Osteocyte (in vitro differentiated cells): ENCODE data around the gene IL10RB. TPM values are rescaled to one million over a fixed set of nuclear protein-coding genes. Genes with fewer than 3 reads are reported as not detected.

Source experiments
- DNase-seq: peaks from one replicate; pipeline ENCODE4 v3.0.0; 2021; ENCODE audit warnings: mixed read lengths; ENCODE audit not compliant: unreplicated experiment; ENCODE audit errors: extremely low spot score
- H3K27ac Mint-ChIP-seq: one replicate; pipeline ENCODE4 v1.8.0; 2021; ENCODE audit warnings: mild to moderate bottlenecking, mixed read lengths; ENCODE audit not compliant: unreplicated experiment
- H3K27me3 Mint-ChIP-seq: one replicate; pipeline ENCODE4 v1.8.0; 2021; ENCODE audit warnings: mixed read lengths; ENCODE audit not compliant: unreplicated experiment
- H3K36me3 Mint-ChIP-seq: one replicate; pipeline ENCODE4 v1.8.0; 2021; ENCODE audit warnings: mixed read lengths; ENCODE audit not compliant: unreplicated experiment
- H3K4me1 Mint-ChIP-seq: one replicate; pipeline ENCODE4 v1.8.0; 2021; ENCODE audit warnings: mixed read lengths; ENCODE audit not compliant: unreplicated experiment
- H3K4me3 Mint-ChIP-seq: one replicate; pipeline ENCODE4 v1.8.0; 2021; ENCODE audit warnings: mild to moderate bottlenecking, moderate library complexity, mixed read lengths; ENCODE audit not compliant: unreplicated experiment
- H3K9me3 Mint-ChIP-seq: one replicate; pipeline ENCODE4 v1.8.0; 2021; ENCODE audit warnings: mixed read lengths; ENCODE audit not compliant: unreplicated experiment
- CTCF ChIP-seq: fragments of 200-600 bp; sonication (generic); IDR thresholded peaks from 2 replicates; pipeline ENCODE4 v1.5.0; 2021; ENCODE audit warnings: antibody characterized with exemption, mild to moderate bottlenecking, moderate library complexity
- total RNA-seq: library from RNA; stranded (reverse); gene quantifications from 2 replicates; pipeline ENCODE4 v1.2.1, GENCODE V29; 2021

IL10RB gene
- total RNA-seq, 1 donor from 2014 or later = 21.1 TPM

- H3K4me1 Mint-ChIP-seq = peaks cover 7% of the 10 kb centered on the region
These were observed 35.9 kb downstream of the IL10RB start for GRCh38 chr21:33302055-33302454.

GRCh38 chr21:33302796-33303195 lies 36.6 kb downstream of the IL10RB start:
- H3K4me1 Mint-ChIP-seq = peaks cover 7% of the 10 kb centered on the region
- H3K9me3 Mint-ChIP-seq = no peaks in the 10 kb centered on the region
- no peak for DNase-seq
- H3K36me3 Mint-ChIP-seq = no peaks in the 10 kb centered on the region
- H3K27ac Mint-ChIP-seq = no peak overlapping the region
- H3K27me3 Mint-ChIP-seq = peaks cover 4% of the 10 kb centered on the region
- TF ChIP-seq CTCF = no peak
- H3K4me3 Mint-ChIP-seq = no peak overlapping the region

More at GRCh38 chr21:33302055-33302454, 35.9 kb downstream of the IL10RB start:
- no peak for DNase-seq
- Mint-ChIP-seq H3K27me3 (peaks cover 2% of the 10 kb centered on the region), H3K9me3 (no peaks in the 10 kb centered on the region), H3K27ac (no peak overlapping the region), H3K4me3 (no peak overlapping the region), H3K36me3 (no peaks in the 10 kb centered on the region)
- no peak for TF ChIP-seq CTCF

- Mint-ChIP-seq H3K27ac (no peak overlapping the region), H3K36me3 (no peaks in the 10 kb centered on the region), H3K4me1 (peaks cover 9% of the 10 kb centered on the region), H3K27me3 (peaks cover 4% of the 10 kb centered on the region), H3K9me3 (no peaks in the 10 kb centered on the region), H3K4me3 (no peak overlapping the region)
- TF ChIP-seq CTCF = no peak
- no peak for DNase-seq
These were observed 39.1 kb downstream of the IL10RB start for GRCh38 chr21:33305344-33305671.

GRCh38 chr21:33305938-33306337 lies 39.8 kb downstream of the IL10RB start:
- H3K27me3 Mint-ChIP-seq = peaks cover 6% of the 10 kb centered on the region
- no peak overlapping the region for H3K27ac Mint-ChIP-seq
- no peak for TF ChIP-seq CTCF
- no peak overlapping the region for H3K4me3 Mint-ChIP-seq
- DNase-seq = no peak
- no peaks in the 10 kb centered on the region for H3K36me3 Mint-ChIP-seq
- H3K4me1 Mint-ChIP-seq = peaks cover 9% of the 10 kb centered on the region
- H3K9me3 Mint-ChIP-seq = no peaks in the 10 kb centered on the region

- Mint-ChIP-seq H3K4me3 (no peak overlapping the region), H3K27me3 (peaks cover 19% of the 10 kb centered on the region), H3K27ac (no peak overlapping the region), H3K36me3 (peaks cover 5% of the 10 kb centered on the region), H3K4me1 (peaks cover 11% of the 10 kb centered on the region), H3K9me3 (peaks cover 6% of the 10 kb centered on the region)
- no peak for TF ChIP-seq CTCF
- no peak for DNase-seq
These were observed 42.7 kb downstream of the IL10RB start for GRCh38 chr21:33308586-33309490.
